ENCODE data around the gene WDR93. TPM values are rescaled to one million over a fixed set of nuclear protein-coding genes. Genes with fewer than 3 reads are reported as not detected.

The WDR93 gene
- total and polyA plus RNA-seq, 12 donors: 0.14 to 0.43 (median 0.36) TPM; not detected in 4

GRCh38 chr15:89758283-89758682 is 67.7 kb downstream of the WDR93 start:
- no peaks in the 10 kb centered on the region for H3K27me3 ChIP-seq
- DNase-seq: no peak
- WGBS, 4 donors: 87 to 94% (median 92%) methylated on average over 7 to 8 of the region's 8 CpGs
- TF ChIP-seq CTCF (IDR thresholded peaks at IDR 0.05): no peak
- TF ChIP-seq POLR2A (IDR thresholded peaks at IDR 0.05): no peak
- no peaks in the 10 kb centered on the region for H3K4me1 ChIP-seq (replicated peaks in 1 of 2)
- no peaks in the 10 kb centered on the region for H3K9me3 ChIP-seq (replicated peaks in 1 of 3)
- H3K4me3 ChIP-seq: no peak overlapping the region
- no peaks in the 10 kb centered on the region for H3K36me3 ChIP-seq (replicated peaks in 1 of 2)
- no peak overlapping the region for H3K27ac ChIP-seq
- intact Hi-C loops (cut with DNase I): loop anchor here in 1 of 2 donors (5.0 kb wide), 1 partner anchor 329 kb away; no protein-coding TSS in a partner anchor

GRCh38 chr15:89758981-89759380 is 68.4 kb downstream of the WDR93 start:
- 82 to 100% (median 90%) methylated on average over 2 to 8 of the region's 8 CpGs for WGBS, 4 donors
- intact Hi-C loops (cut with DNase I): loop anchor here in 1 of 2 donors (5.0 kb wide), 1 partner anchor 328 kb away; no protein-coding TSS in a partner anchor

GRCh38 chr15:89759835-89760234 is 69.2 kb downstream of the WDR93 start:
- intact Hi-C loops (cut with DNase I): loop anchor here (2.0 to 5.0 kb wide), 3 partner anchors 115 to 327 kb away; no protein-coding TSS in a partner anchor
- 77 to 96% (median 84%) methylated on average over 3 of the region's 3 CpGs for WGBS, 4 donors
- Histone ChIP-seq H3K27me3 (no peaks in the 10 kb centered on the region), H3K4me3 (no peak overlapping the region), H3K27ac (no peak overlapping the region), H3K9me3 (replicated peaks in 1 of 3) (no peaks in the 10 kb centered on the region), H3K4me1 (replicated peaks in 1 of 2) (no peaks in the 10 kb centered on the region), H3K36me3 (replicated peaks in 1 of 2) (no peaks in the 10 kb centered on the region)
- TF ChIP-seq CTCF (IDR thresholded peaks at IDR 0.05) (no peak), POLR2A (IDR thresholded peaks at IDR 0.05) (no peak)
- DNase-seq: no peak

More at GRCh38 chr15:89758981-89759380, 68.4 kb downstream of the WDR93 start:
- H3K9me3 ChIP-seq (replicated peaks in 1 of 3): no peaks in the 10 kb centered on the region
- H3K27ac ChIP-seq: no peak overlapping the region
- TF ChIP-seq CTCF (IDR thresholded peaks at IDR 0.05): no peak
- no peak for TF ChIP-seq POLR2A (IDR thresholded peaks at IDR 0.05)
- no peaks in the 10 kb centered on the region for H3K27me3 ChIP-seq
- no peaks in the 10 kb centered on the region for H3K4me1 ChIP-seq (replicated peaks in 1 of 2)
- DNase-seq: no peak
- H3K36me3 ChIP-seq (replicated peaks in 1 of 2): no peaks in the 10 kb centered on the region
- no peak overlapping the region for H3K4me3 ChIP-seq

GRCh38 chr15:89760303-89761008 is 69.8 kb downstream of the WDR93 start:
- Histone ChIP-seq H3K27me3 (no peaks in the 10 kb centered on the region), H3K4me1 (replicated peaks in 1 of 2) (no peaks in the 10 kb centered on the region), H3K27ac (no peak overlapping the region), H3K9me3 (replicated peaks in 1 of 3) (no peaks in the 10 kb centered on the region), H3K36me3 (replicated peaks in 1 of 2) (no peaks in the 10 kb centered on the region), H3K4me3 (no peak overlapping the region)
- DNase-seq: peak; percentile 72 to 90 (median 81)
- TF ChIP-seq CTCF (IDR thresholded peaks at IDR 0.05) (peak; percentile 91 to 96 (median 94)), POLR2A (IDR thresholded peaks at IDR 0.05) (no peak)
- WGBS, 4 donors: 33 to 52% (median 38%) methylated on average over 11 to 16 of the region's 16 CpGs
- intact Hi-C loops (cut with DNase I): loop anchor here (2.0 to 5.0 kb wide), 2 partner anchors 114 to 117 kb away; no protein-coding TSS in a partner anchor

Measured in adrenal gland (tissue), 12 donors.